NCI-H1694 (cell line): ENCODE results near the gene ADARB2.

Source experiments
- DNase-seq: peaks from one replicate; lab custom pipeline; 2025; lab: John Stamatoyannopoulos, UW

The ADARB2 gene

GRCh38 chr10:1187151-1187854, 550.0 kb downstream of the ADARB2 start:
- no peak for DNase-seq

- no peak for DNase-seq
These were observed 550.7 kb downstream of the ADARB2 start for GRCh38 chr10:1186683-1186990.

- DNase-seq: no peak
These were observed 551.2 kb downstream of the ADARB2 start for GRCh38 chr10:1185911-1186682.

DNA sequence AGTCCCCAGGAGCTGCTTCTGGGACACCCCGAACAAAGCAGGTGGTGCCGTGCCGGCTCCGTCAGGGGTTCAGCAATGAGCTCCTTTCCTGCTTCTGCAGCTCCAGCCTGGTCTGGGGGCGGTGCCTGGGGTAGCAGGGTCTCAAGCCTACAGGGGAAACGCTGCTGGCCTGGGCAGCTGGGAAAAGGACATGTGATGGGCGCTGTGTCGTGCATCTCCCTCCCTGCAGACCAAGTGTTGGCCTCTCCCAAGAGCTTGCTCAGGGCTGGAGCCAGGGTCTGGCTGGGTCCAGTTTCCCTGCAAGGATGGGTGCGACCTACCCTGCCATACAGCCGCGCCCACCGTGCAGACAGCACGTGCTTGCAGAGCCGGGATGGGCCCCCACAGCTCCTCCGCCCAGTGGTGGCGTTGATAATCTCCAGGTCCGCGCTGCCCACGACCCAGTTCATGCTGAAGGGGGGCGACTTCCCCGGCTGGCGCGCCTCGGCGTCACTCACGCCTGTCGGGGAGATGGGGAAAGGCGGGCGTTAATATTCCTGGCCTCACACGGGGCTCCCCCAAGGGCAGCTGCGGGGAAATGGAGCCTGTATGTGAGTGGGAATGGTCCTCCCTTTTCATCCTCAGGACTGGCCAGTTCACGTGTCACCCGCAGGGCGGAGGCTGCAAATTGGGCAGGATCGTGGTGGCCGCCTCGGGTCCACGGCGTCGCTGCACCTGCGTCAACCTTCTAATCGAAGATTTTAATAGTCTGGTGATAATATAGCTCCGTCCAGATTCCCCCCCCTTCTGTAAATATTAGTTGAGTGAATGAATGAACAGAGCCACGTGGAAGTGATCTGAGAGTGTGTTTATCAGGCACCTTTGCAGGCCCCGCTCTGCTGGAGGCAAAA, 552.5 kb downstream of the ADARB2 start:
- no peak for DNase-seq

GRCh38 chr10:1183701-1184100, 553.6 kb downstream of the ADARB2 start:
- no peak for DNase-seq

- DNase-seq: no peak
These were observed 554.3 kb downstream of the ADARB2 start for GRCh38 chr10:1183033-1183396.

- DNase-seq: no peak
These were observed 554.9 kb downstream of the ADARB2 start for GRCh38 chr10:1182280-1183032.

- DNase-seq: no peak
These were observed 556.5 kb downstream of the ADARB2 start for GRCh38 chr10:1180836-1181235.

DNA sequence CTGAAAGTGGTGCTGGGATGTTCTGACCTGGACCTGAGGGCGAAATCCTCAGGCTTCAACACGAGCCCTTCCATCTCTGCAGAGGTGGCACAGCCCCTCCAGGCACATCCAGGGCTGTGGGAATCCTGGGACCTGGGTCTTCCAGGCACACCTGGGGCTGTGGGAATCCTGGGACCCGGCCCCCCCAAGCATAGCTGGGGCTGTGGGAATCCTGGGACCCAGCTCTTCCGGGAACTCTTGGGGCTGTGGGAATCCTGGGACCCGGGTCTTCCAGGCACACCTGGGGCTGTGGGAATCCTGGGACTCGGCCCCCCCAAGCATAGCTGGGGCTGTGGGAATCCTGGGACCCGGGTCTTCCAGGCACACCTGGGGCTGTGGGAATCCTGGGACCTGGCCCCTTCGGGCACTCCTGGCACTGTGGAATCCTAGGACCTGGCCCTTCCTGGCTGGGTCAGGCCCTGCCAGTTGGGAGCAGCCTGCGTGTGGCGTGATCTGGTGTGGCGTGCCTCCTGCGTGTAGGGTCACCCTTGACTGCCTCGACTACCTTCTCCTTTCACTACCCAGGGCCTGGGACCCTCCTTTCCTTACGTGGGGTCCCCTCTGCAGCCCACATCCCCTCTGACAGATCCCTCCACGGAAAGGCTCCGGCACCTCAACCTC, 557.1 kb downstream of the ADARB2 start:
- DNase-seq: no peak

DNA sequence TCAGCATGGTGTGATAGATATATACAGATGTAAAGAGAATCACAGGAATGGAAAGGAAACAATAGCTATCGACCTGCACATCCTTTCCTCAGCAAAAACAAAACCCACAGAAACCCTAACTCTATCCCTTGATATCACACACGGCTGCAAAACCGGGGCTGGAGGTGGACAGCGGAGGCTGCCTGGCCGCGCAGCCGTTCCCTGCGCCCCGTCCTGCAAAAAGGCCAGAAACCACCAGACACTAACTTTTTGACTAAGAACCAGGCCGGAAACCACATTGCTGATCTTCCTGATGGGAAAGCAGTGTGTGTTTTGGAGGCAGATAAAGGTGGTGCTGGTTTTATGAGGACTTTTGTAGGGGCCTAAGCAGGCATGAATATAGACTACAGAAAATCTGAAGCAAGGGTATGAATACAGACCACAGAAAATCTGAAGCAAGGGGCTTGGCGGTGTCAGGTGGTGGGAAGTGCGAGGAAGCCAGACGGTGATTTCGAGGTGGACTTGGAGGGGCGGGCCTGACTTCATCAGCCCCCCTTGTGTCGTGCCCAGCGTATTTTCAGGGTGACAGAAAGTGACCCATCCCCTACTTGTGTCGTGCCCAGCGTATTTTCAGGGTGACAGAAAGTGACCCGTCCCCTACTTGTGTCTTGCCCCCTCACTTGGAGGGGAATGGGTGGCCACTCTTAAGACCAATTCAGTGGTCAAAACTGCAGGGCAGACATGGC, 557.8 kb downstream of the ADARB2 start:
- no peak for DNase-seq

DNA sequence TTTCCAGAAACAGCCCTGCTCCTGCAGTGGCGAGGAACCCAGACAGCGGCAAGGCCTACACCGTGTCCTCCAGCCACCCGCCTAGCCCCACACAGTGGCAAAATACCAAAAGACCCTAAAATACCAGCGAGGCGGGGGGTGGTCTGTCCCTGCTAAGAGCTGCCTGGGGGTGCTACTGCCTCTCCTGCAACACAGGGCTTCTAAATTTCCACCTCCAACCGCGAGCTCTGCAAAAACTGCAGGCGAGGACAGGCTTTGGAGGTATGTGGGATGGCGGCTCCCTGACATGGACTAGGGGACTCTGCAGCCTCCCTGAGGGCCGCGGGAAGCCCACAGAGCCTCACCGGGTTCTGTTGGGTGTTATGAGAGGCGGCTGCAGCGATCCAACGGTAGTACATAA, 558.8 kb downstream of the ADARB2 start:
- DNase-seq: no peak

DNA sequence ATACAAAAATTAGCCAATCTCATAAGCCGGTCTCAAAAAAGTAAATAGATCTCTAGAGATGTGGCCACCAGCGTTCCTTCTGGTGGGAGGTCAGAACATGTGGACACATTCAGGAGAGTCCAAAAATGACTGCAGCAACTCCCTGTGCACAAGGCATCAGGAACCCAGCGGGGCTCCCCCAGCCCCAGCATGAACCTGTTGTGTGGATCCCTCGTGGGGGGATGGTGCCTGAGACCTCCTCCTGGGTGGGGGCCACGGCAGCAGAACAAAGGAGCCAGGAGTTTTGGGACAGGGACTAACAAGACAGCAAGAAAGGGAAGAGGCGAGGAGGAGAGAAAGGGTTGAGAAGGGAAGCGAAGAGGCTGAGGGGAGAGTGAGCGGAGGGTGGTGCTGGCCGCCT, 559.4 kb downstream of the ADARB2 start:
- no peak for DNase-seq

GRCh38 chr10:1175956-1176565, 561.3 kb downstream of the ADARB2 start:
- DNase-seq: no peak

GRCh38 chr10:1174022-1174421, 563.3 kb downstream of the ADARB2 start:
- no peak for DNase-seq

- DNase-seq: no peak
These were observed 564.2 kb downstream of the ADARB2 start for GRCh38 chr10:1173091-1173490.

DNA sequence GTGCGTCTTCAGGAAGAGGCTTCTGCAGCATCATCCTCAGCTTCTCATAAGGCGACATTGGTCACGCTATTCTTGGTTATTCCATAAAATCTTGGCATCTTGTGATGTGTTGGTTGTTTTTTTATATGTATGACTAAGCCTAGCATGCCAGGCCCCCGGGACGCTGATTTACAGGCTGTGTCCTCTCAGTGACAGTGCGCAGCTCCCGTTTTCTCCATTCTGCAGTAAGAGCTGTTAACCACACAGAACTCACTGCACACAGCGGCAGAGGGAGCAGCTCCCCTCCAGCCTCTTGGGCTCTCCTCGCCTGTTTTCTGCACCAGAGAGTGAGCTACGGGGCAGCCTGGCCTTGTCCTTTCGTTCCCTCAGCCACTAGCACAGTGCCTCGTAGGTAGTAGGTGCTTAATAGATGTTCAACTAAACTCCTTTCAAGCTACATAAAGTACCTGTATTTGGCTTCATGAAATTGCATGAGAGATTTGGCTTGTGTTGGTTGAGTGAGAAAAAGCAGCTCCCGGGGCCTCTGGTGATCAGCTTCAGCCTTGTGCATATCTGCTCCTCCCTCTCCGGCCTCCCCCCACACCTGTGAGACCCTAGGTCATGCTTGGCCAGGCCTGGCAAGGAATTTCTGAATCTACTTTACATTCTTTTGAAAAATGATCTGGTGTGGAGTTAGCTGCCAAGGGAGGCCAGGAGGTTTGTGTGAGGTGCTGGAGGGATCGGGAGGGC, 564.9 kb downstream of the ADARB2 start:
- DNase-seq: no peak

DNA sequence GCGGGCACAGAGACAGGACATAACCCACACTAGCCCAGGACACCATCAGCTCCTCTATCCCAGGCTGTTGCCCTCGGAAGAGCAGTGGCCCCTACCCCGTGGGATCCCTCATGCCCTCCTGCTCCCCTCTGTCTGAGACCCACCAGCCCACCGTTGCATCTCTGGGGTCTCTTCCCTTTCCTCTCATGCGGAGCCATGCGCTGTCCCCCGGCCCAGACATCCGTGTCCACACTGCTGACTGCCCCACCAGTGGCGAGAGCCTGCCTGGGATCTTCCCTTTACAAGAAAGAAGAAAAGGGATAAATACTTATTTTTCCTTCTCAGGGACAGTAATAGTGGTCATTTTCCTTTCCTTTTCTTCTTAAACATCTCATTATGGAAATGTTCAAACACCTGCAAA, 565.7 kb downstream of the ADARB2 start:
- DNase-seq: no peak

- no peak for DNase-seq
These were observed 566.1 kb downstream of the ADARB2 start for GRCh38 chr10:1171182-1171581.

DNA sequence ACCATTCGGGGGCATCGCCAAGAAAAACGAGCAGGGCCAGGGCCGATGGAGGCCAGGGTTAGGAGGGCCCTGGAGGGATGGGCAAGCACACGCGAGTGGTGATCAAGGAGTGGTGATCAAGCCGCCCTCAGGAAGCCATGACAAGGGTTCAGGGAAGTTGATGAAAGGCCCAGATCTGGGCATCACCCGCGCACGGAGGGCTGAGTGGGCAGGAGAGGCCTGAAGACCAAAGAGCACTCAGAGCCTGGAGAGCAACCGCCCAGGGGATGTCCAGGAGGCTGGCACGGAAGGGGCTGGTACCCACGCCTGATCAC, 566.5 kb downstream of the ADARB2 start:
- DNase-seq: no peak
